B cell (primary cell): ENCODE measurements around the gene TGFBRAP1.

Source experiments
- CTCF ChIP-seq: fragments of 200-600 bp; IDR thresholded peaks from one replicate; pipeline ENCODE4 v1.8.0; 2022; ENCODE audit warnings: antibody characterized with exemption, mild to moderate bottlenecking
- EZH2 ChIP-seq: IDR thresholded peaks from 2 replicates; pipeline ENCODE4 v1.6.1; 2012; ENCODE audit warnings: borderline replicate concordance, low read depth, mild to moderate bottlenecking, moderate library complexity, low read length; ENCODE audit not compliant: insufficient read depth, poor library complexity, severe bottlenecking

- TF ChIP-seq CTCF (no peak), EZH2 (no peak)
Measured at GRCh38 chr2:105274046-105274445, 55.5 kb downstream of the TGFBRAP1 start.
